Left kidney (tissue), 2 donors: ENCODE data around the gene TPSD1. TPM values are rescaled to one million over a fixed set of nuclear protein-coding genes. Genes with fewer than 3 reads are reported as not detected.
"Not testable (repeated sequence)": the region's sequence is repeated elsewhere in the genome, so short reads cannot be mapped to it uniquely, and the experiment has no call there.

ENCODE experiments used
- DNase-seq: peaks from one replicate; pipeline ENCODE4 v3.0.0-alpha.2; 2013
- polyA plus RNA-seq: library from polyadenylated mRNA; unstranded; fragments of 120-200 nt; gene quantifications from one replicate; pipeline ENCODE4 v1.2.1, GENCODE V29; 2013; ENCODE audit not compliant: insufficient read length

Gene TPSD1
- polyA plus RNA-seq, 1 donor: not detected

- DNase-seq: no peak
Observed at GRCh38 chr16:1220841-1221627, 34.8 kb upstream of the TPSD1 start.

- no peak for DNase-seq
Observed at GRCh38 chr16:1221628-1222552, 34.0 kb upstream of the TPSD1 start.

- DNase-seq: no peak
Observed at GRCh38 chr16:1222553-1223354, 33.1 kb upstream of the TPSD1 start.

GRCh38 chr16:1223355-1224214, 32.3 kb upstream of the TPSD1 start:
- DNase-seq: no peak

GRCh38 chr16:1224558-1224957, 31.3 kb upstream of the TPSD1 start:
- no peak for DNase-seq

GRCh38 chr16:1225051-1225451, 30.8 kb upstream of the TPSD1 start, which contains the start of gene TPSG1:
TSS of gene TPSG1 (minus strand) at chr16:1225268. CDS start at chr16:1225252, 16 bp downstream.
- no peak for DNase-seq

GRCh38 chr16:1225728-1226311, 30.0 kb upstream of the TPSD1 start:
- DNase-seq: not testable (repeated sequence)

GRCh38 chr16:1226692-1227091, 29.2 kb upstream of the TPSD1 start:
- DNase-seq: not testable (repeated sequence)

- DNase-seq: not testable (repeated sequence)
Observed at GRCh38 chr16:1228227-1228626, 27.6 kb upstream of the TPSD1 start.

DNA sequence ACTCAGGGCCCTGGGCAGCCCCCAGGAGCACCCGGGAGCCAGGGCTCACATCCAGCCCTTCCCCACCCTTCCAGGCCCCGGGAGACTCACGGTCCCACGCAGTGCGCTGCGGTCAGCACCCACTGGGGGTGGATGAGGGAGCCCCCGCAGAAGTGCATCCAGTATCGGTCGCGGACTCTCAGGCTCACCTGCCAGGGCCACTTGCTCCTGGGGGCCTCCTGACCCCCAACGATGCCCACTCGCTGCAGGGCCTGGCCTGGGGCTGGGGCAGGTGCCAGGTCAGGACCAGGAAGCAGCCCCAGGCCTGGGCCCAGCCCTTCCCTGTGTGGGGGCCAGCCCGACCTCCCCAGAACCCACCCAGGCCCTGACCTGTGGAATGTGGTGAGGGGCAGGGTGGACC, 26.4 kb upstream of the TPSD1 start:
- not testable (repeated sequence) for DNase-seq

DNA sequence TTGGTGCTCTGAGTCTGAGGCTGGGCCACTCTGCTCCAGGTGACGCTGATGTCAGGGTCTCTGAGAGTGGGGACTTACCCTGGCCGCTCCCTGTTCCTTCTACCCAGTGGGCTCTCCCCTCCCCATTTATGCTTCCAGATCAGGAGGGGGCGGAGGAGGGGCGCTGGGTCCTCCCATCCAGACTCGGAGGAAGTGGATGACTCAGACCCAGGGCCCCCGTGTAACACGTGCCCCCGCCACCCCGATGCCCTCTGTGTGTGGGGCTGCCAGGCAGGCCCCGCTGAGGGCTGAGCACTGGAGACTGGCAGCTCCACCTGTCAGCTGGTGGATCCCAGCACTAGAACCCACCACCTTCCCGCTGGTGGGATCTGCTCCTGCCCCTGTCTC, 25.8 kb upstream of the TPSD1 start, which contains the start of gene TPSB2:
TSS of gene TPSB2 (minus strand) at position 101 of the 387 bp plus-strand sequence. CDS start 233 bp downstream, outside the sequence.
- DNase-seq: not testable (repeated sequence)

DNA sequence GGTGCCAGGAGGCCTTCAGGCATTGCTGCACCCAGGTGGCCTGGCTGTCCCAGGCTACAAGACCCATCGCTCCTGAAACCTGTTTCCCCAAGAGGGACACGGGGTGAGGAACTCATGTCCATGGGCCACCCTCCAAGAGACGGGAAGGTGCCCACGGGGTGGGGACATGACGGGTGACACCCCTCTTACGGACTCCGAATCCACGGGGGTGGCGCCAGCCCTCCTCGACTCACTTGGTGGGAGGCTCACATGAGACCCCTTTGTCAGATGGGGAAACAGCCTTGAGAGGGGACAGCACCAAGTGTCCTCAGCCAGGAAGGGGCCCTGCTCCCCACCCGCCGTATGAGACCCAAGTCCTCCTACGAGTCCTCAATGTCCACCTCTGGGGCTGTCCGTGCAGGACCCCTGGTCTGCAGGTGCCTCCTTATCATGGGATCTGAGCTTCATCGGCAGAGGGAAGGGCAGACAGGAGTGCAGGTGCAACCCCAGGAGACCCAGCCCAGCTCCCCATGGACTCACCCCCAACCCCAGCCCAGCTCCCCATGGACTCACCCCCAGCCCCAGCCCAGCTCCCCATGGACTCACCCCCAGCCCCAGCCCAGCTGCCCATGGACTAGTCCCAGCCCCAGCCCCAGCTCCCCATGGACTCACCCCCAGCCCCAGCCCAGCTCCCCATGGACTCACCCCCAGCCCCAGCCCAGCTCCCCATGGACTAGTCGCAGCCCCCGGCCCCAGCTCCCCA, 25.2 kb upstream of the TPSD1 start:
- DNase-seq: not testable (repeated sequence)

DNA sequence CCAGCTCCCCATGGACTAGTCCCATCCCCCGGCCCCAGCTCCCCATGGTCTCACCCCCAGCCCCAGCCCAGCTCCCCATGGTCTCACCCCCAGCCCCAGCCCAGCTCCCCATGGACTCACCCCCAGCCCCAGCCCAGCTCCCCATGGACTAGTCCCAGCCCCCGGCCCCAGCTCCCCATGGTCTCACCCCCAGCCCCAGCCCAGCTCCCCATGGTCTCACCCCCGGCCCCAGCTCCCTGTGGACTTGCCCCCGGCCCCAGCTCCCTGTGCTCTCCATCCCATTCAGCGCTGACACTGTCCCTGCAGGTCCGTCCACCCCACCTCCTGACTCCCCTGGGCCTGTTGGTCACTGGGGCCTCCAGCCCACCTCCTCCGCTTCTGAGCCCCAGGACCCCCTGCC, 24.6 kb upstream of the TPSD1 start:
- not testable (repeated sequence) for DNase-seq

DNA sequence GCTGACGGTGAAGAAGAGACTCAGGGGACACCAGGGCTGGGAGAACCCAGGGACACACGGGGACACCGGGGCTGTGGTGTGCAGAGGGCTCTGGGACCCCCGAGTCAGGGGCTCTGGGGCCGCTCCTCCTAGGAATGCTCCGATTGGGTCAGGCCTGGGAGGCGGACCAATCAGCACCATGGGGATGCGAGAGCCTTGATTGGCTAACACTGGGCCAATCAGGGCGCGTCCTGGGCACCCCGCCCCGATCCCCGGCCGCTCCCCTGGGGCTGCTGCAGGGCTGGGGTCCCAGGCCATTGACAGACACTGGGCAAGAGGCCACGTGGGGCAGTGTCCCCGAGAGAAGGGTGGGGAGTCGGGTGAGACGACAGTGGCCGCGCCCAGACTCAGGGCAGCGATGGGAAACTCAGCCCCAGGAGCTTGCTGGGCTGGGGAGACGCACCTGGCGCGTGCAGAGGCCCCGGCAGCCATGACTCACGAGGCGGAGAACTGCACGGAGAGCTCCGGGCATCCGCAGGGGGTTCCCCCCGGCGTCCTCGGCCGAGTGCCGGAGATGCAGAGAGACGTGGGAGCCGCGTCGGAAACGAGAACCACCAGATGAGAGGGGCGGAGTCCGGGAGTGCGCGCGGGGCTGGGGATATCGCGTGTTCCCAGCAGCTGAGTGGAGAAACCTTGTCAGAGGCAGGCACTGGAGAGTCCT, 23.7 kb upstream of the TPSD1 start:
- not testable (repeated sequence) for DNase-seq

- DNase-seq: not testable (repeated sequence)
Observed at GRCh38 chr16:1236659-1237058, 19.2 kb upstream of the TPSD1 start.

DNA sequence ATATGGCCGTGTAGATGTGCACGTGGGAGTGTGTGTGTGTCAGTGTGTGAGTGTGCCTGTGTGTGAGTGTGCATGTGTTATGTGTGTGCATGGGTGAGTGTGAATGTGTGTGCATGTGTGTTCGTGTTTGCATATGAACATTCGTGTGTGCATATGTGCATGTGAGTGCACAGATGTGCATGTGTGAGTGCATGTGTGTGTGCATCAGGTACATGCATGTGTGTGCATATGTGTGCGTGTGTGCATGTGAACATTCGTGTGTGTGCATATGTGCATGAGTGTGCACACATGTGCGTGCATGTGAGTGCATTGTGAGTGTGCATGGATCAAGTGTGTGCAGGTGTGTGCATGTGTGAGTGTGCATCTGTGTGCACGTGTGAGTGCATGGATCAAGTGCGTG, 17.9 kb upstream of the TPSD1 start:
- DNase-seq: no peak

- DNase-seq: not testable (repeated sequence)
Observed at GRCh38 chr16:1238909-1239308, 17.0 kb upstream of the TPSD1 start.

GRCh38 chr16:1239575-1239974, 16.3 kb upstream of the TPSD1 start:
- not testable (repeated sequence) for DNase-seq

DNA sequence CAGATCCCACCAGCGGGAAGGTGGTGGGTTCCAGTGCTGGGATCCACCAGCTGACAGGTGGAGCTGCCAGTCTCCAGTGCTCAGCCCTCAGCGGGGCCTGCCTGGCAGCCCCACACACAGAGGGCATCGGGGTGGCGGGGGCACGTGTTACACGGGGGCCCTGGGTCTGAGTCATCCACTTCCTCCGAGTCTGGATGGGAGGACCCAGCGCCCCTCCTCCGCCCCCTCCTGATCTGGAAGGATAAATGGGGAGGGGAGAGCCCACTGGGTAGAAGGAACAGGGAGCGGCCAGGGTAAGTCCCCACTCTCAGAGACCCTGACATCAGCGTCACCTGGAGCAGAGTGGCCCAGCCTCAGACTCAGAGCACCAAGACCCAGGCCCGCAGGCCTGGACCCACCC, 15.4 kb upstream of the TPSD1 start, which contains the start of gene TPSAB1:
TSS of gene TPSAB1 (plus strand) at position 270 of the 400 bp plus-strand sequence. CDS start 234 bp downstream, outside the sequence.
- not testable (repeated sequence) for DNase-seq
